GM19328 (cell line): ENCODE measurements around the gene TUBA1B.
"Not testable (repeated sequence)": the region's sequence is repeated elsewhere in the genome, so short reads cannot be mapped to it uniquely, and the experiment has no call there.

Source experiments
- ATAC-seq: cut with Tn5 transposase; IDR thresholded peaks from one replicate; pipeline ENCODE4 v1.9.1; 2021; ENCODE audit warnings: mild to moderate bottlenecking, moderate library complexity; ENCODE audit not compliant: unreplicated experiment

TUBA1B gene

GRCh38 chr12:49127971-49128370 is 3.2 kb downstream of the TUBA1B start:
- not testable (repeated sequence) for ATAC-seq

GRCh38 chr12:49126852-49127763 is 4.1 kb downstream of the TUBA1B start:
- no peak for ATAC-seq

- no peak for ATAC-seq
These were observed 10.0 kb downstream of the TUBA1B start for GRCh38 chr12:49121047-49121696.

GRCh38 chr12:49111206-49111605 is 20.0 kb downstream of the TUBA1B start:
- no peak for ATAC-seq

GRCh38 chr12:49110464-49111155 is 20.6 kb downstream of the TUBA1B start, which contains the start of gene LMBR1L:
Gene LMBR1L, minus strand, starts transcription at chr12:49110847. Its CDS starts 292 bp downstream, at chr12:49110555.
- peak; percentile 99 for ATAC-seq

- ATAC-seq, result no peak
These were observed 21.3 kb downstream of the TUBA1B start for GRCh38 chr12:49109641-49110463.

GRCh38 chr12:49108958-49109404 is 22.2 kb downstream of the TUBA1B start:
- no peak for ATAC-seq

GRCh38 chr12:49105504-49106084 is 25.6 kb downstream of the TUBA1B start:
- ATAC-seq, result no peak

- no peak for ATAC-seq
These were observed 26.4 kb downstream of the TUBA1B start for GRCh38 chr12:49104822-49105221.

- no peak for ATAC-seq
These were observed 30.8 kb downstream of the TUBA1B start for GRCh38 chr12:49100380-49100779.

- ATAC-seq, result no peak
These were observed 32.5 kb downstream of the TUBA1B start for GRCh38 chr12:49098703-49099102.

GRCh38 chr12:49098035-49098451 is 33.2 kb downstream of the TUBA1B start:
- no peak for ATAC-seq

GRCh38 chr12:49097381-49097780 is 33.8 kb downstream of the TUBA1B start:
- no peak for ATAC-seq

- ATAC-seq, result no peak
These were observed 36.2 kb downstream of the TUBA1B start for GRCh38 chr12:49094975-49095365.

GRCh38 chr12:49094160-49094974 is 36.8 kb downstream of the TUBA1B start, which contains the start of gene DHH:
Gene DHH, minus strand, starts transcription at chr12:49094801. Its CDS starts 289 bp downstream, at chr12:49094512.
- ATAC-seq, result no peak

GRCh38 chr12:49093792-49094159 is 37.4 kb downstream of the TUBA1B start:
- ATAC-seq, result no peak

GRCh38 chr12:49092816-49093406 is 38.3 kb downstream of the TUBA1B start:
- no peak for ATAC-seq

GRCh38 chr12:49092086-49092815 is 38.9 kb downstream of the TUBA1B start:
- no peak for ATAC-seq
